ENCODE measurements around the gene FUT9. TPM values are rescaled to one million over a fixed set of nuclear protein-coding genes. Genes with fewer than 3 reads are reported as not detected.

Gene FUT9
- total RNA-seq, 1 donor from 2014 or later: not detected

- intact Hi-C loops (cut with DNase I): no loop called here
- no peak overlapping the region for H3K4me3 ChIP-seq
- H3K36me3 ChIP-seq: no peaks in the 10 kb centered on the region
- no peaks in the 10 kb centered on the region for H3K9me3 ChIP-seq
- H3K27ac ChIP-seq: no peak overlapping the region
- H3K4me1 ChIP-seq: no peaks in the 10 kb centered on the region
- no peak for TF ChIP-seq CTCF (IDR thresholded peaks at IDR 0.05)
- DNase-seq (no peak), ATAC-seq (no peak)
- H3K27me3 ChIP-seq: no peaks in the 10 kb centered on the region
Observed at GRCh38 chr6:96032661-96033060, 16.9 kb downstream of the FUT9 start.

GRCh38 chr6:96051555-96051954 is 35.8 kb downstream of the FUT9 start:
- no peak overlapping the region for H3K4me3 ChIP-seq
- H3K9me3 ChIP-seq: no peaks in the 10 kb centered on the region
- no peak overlapping the region for H3K27ac ChIP-seq
- intact Hi-C loops (cut with DNase I): no loop called here
- no peak for TF ChIP-seq CTCF (IDR thresholded peaks at IDR 0.05)
- DNase-seq (no peak), ATAC-seq (no peak)
- H3K27me3 ChIP-seq: no peaks in the 10 kb centered on the region
- no peaks in the 10 kb centered on the region for H3K4me1 ChIP-seq
- H3K36me3 ChIP-seq: no peaks in the 10 kb centered on the region

- no peak for TF ChIP-seq CTCF (IDR thresholded peaks at IDR 0.05)
- Histone ChIP-seq H3K4me3 (no peak overlapping the region), H3K36me3 (no peaks in the 10 kb centered on the region), H3K4me1 (no peaks in the 10 kb centered on the region), H3K27ac (no peak overlapping the region), H3K9me3 (no peaks in the 10 kb centered on the region), H3K27me3 (no peaks in the 10 kb centered on the region)
- ATAC-seq (no peak), DNase-seq (no peak)
- intact Hi-C loops (cut with DNase I): no loop called here
Observed at GRCh38 chr6:96058082-96058481, 42.3 kb downstream of the FUT9 start.

GRCh38 chr6:96059586-96059985 is 43.8 kb downstream of the FUT9 start:
- Histone ChIP-seq H3K27ac (no peak overlapping the region), H3K4me1 (no peaks in the 10 kb centered on the region), H3K9me3 (no peaks in the 10 kb centered on the region), H3K4me3 (no peak overlapping the region), H3K27me3 (no peaks in the 10 kb centered on the region), H3K36me3 (no peaks in the 10 kb centered on the region)
- intact Hi-C loops (cut with DNase I): no loop called here
- no peak for ATAC-seq
- no peak for TF ChIP-seq CTCF (IDR thresholded peaks at IDR 0.05)
- DNase-seq: no peak

GRCh38 chr6:96060249-96060648 is 44.5 kb downstream of the FUT9 start:
- Histone ChIP-seq H3K4me1 (no peaks in the 10 kb centered on the region), H3K27ac (no peak overlapping the region), H3K27me3 (no peaks in the 10 kb centered on the region), H3K9me3 (no peaks in the 10 kb centered on the region), H3K4me3 (no peak overlapping the region), H3K36me3 (no peaks in the 10 kb centered on the region)
- DNase-seq (no peak), ATAC-seq (no peak)
- intact Hi-C loops (cut with DNase I): no loop called here
- TF ChIP-seq CTCF (IDR thresholded peaks at IDR 0.05): no peak

- Histone ChIP-seq H3K36me3 (no peaks in the 10 kb centered on the region), H3K27ac (no peak overlapping the region), H3K4me3 (no peak overlapping the region), H3K4me1 (no peaks in the 10 kb centered on the region), H3K9me3 (no peaks in the 10 kb centered on the region), H3K27me3 (no peaks in the 10 kb centered on the region)
- intact Hi-C loops (cut with DNase I): no loop called here
- TF ChIP-seq CTCF (IDR thresholded peaks at IDR 0.05): no peak
- DNase-seq (no peak), ATAC-seq (no peak)
Observed at GRCh38 chr6:96065213-96065612, 49.4 kb downstream of the FUT9 start.

All from upper lobe of right lung (tissue), 1 donor.